Measurements from ENCODE around the gene ALK.

DNA sequence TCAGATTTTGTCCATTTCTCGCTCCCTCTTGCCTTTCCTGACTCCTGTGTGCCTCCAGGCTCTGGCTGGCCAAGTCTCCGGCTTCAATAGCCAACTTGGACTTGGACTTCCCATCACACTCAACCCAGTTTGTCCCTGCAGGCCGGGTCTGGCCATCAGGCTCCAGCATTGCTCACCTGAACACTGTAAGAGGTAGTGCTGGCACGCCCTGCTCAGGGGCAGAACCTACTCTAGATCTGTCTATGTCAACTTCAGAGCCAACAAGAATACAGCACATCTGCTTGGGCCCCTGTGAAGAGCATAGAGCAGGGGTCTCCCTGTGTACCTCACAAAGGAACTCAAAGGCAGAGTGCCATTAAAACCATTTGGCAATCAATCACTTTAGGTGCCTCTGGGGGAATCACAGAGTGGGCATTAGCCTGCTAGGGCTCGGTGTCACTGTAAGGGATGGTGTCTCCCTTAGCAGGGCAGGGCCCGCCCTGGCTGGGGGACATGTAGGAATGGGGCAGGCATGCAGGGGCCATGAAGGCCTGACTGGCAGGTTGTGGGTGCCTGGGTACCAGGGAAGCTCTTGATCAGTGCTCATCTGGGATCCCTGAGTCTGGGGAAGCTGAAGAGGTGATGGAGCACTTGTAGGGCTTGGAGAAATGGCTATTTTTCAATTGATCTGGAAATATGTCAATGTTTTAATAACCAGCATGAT lies 480.3 kb downstream of the ALK start:
- TF ChIP-seq, protein P1, sequence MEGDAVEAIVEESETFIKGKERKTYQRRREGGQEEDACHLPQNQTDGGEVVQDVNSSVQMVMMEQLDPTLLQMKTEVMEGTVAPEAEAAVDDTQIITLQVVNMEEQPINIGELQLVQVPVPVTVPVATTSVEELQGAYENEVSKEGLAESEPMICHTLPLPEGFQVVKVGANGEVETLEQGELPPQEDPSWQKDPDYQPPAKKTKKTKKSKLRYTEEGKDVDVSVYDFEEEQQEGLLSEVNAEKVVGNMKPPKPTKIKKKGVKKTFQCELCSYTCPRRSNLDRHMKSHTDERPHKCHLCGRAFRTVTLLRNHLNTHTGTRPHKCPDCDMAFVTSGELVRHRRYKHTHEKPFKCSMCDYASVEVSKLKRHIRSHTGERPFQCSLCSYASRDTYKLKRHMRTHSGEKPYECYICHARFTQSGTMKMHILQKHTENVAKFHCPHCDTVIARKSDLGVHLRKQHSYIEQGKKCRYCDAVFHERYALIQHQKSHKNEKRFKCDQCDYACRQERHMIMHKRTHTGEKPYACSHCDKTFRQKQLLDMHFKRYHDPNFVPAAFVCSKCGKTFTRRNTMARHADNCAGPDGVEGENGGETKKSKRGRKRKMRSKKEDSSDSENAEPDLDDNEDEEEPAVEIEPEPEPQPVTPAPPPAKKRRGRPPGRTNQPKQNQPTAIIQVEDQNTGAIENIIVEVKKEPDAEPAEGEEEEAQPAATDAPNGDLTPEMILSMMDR (IDR thresholded peaks at IDR 0.05) = no peak
- TF ChIP-seq EZH2 (IDR thresholded peaks at IDR 0.05; ENCODE audit: borderline replicate concordance, insufficient read depth, low read depth, low read length, poor library complexity, severe bottlenecking) = no peak
